Uterus (tissue), 4 donors: Measurements from ENCODE around the gene SDSL. TPM values are rescaled to one million over a fixed set of nuclear protein-coding genes. Genes with fewer than 3 reads are reported as not detected.

ENCODE experiments used
- DNase-seq, 2 donors: peaks; one replicate each; pipeline ENCODE4 v3.0.0-alpha.2; 2019 to 2020
- H3K27ac ChIP-seq, 2 donors: fragments of 200-600 bp; sonication (generic); 1 replicate in 1 of 2; 2 replicates in 1 of 2; pipeline ENCODE4 v1.5.1; 2016 to 2018
- H3K27me3 ChIP-seq, 2 donors: fragments of 200-600 bp; sonication (generic); one replicate each; pipeline ENCODE4 v1.5.1; 2018 to 2019; ENCODE audit warnings: control low read depth in 1 of 2
- H3K36me3 ChIP-seq, 2 donors: fragments of 200-600 bp; sonication (generic); one replicate each; pipeline ENCODE4 v1.5.1; 2019; ENCODE audit warnings: control low read depth in 1 of 2
- H3K4me1 ChIP-seq, 2 donors: fragments of 200-600 bp; sonication (generic); one replicate each; pipeline ENCODE4 v1.5.1; 2018 to 2019; ENCODE audit warnings: control low read depth in 1 of 2
- H3K4me3 ChIP-seq, 2 donors: fragments of 200-600 bp; sonication (generic); 1 replicate in 1 of 2; 2 replicates in 1 of 2; pipeline ENCODE4 v1.5.1; 2018 to 2019; ENCODE audit warnings: mild to moderate bottlenecking in 1 of 2
- H3K9me3 ChIP-seq, 2 donors: fragments of 200-600 bp; sonication (generic); one replicate each; pipeline ENCODE4 v1.5.1; 2019; ENCODE audit warnings: control low read depth in 1 of 2
- POLR2A ChIP-seq, 2 donors: fragments of 450-650 bp; IDR thresholded peaks; one replicate each; pipeline ENCODE4 v1.6.1; 2016; ENCODE audit warnings: antibody characterized with exemption in 2 of 2, mild to moderate bottlenecking in 1 of 2, moderate library complexity in 1 of 2
- intact Hi-C: fragments of 100-400 bp; cut with DNase I; formaldehyde crosslinking; loops from one replicate; pipeline ENCODE4 v1.15.1; 2023; ENCODE audit warnings: low total_unique reads
- total RNA-seq, 4 donors: library from RNA; depleted of rRNA in 3 of 4; stranded (reverse); fragments of >200 nt in 3 of 4; gene quantifications; one replicate each; pipeline versions ENCODE4 v1.1.0 to v1.2.4, GENCODE V29; 2014 to 2023
- TF ChIP-seq, protein P1 (sequence below), 4 experiments: fragments of 200-600 bp in 2 of 4; fragments of 450-650 bp in 2 of 4; sonication (generic) in 2 of 4; IDR thresholded peaks; one replicate each; pipeline ENCODE4 v1.5.1; 2016 to 2019; ENCODE audit warnings: antibody characterized with exemption in 4 of 4, mild to moderate bottlenecking in 2 of 4, moderate library complexity in 1 of 4
- donor health status: DM: yes; HTN: yes; CAD: no.

Gene SDSL, protein sequence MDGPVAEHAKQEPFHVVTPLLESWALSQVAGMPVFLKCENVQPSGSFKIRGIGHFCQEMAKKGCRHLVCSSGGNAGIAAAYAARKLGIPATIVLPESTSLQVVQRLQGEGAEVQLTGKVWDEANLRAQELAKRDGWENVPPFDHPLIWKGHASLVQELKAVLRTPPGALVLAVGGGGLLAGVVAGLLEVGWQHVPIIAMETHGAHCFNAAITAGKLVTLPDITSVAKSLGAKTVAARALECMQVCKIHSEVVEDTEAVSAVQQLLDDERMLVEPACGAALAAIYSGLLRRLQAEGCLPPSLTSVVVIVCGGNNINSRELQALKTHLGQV
- total RNA-seq, result 1 to 10 TPM in 1 of 4 donors, under 1 TPM in 2, not detected in 1; 0.26 to 3.0 (median 0.61) TPM

- Histone ChIP-seq H3K4me3 (peak within 1 kb of the TSS; percentile 32 to 33), H3K27me3 (no peaks in the 10 kb centered on the region), H3K27ac (peak within 1 kb of the TSS in 1 of 2 donors; percentile 66), H3K36me3 (no peaks in the 10 kb centered on the region), H3K4me1 (peaks cover 0 to 4% of the 10 kb centered on the region in 2 donors), H3K9me3 (no peaks in the 10 kb centered on the region)
- TF ChIP-seq, protein P1, sequence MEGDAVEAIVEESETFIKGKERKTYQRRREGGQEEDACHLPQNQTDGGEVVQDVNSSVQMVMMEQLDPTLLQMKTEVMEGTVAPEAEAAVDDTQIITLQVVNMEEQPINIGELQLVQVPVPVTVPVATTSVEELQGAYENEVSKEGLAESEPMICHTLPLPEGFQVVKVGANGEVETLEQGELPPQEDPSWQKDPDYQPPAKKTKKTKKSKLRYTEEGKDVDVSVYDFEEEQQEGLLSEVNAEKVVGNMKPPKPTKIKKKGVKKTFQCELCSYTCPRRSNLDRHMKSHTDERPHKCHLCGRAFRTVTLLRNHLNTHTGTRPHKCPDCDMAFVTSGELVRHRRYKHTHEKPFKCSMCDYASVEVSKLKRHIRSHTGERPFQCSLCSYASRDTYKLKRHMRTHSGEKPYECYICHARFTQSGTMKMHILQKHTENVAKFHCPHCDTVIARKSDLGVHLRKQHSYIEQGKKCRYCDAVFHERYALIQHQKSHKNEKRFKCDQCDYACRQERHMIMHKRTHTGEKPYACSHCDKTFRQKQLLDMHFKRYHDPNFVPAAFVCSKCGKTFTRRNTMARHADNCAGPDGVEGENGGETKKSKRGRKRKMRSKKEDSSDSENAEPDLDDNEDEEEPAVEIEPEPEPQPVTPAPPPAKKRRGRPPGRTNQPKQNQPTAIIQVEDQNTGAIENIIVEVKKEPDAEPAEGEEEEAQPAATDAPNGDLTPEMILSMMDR (IDR thresholded peaks at IDR 0.05), result no peak
- no peak for TF ChIP-seq POLR2A (IDR thresholded peaks at IDR 0.05)
- peak; percentile 27 to 31 for DNase-seq
- intact Hi-C loops, result no loop called here
These were observed at the start of gene SDSL for GRCh38 chr12:113422030-113422885. Gene SDSL, plus strand, starts transcription at chr12:113422380. Its CDS starts 5,603 bp downstream, at chr12:113427983.

GRCh38 chr12:113373440-113373839, 48.7 kb upstream of the SDSL start:
- Histone ChIP-seq H3K4me3 (no peak overlapping the region), H3K27me3 (no peaks in the 10 kb centered on the region), H3K4me1 (no peaks in the 10 kb centered on the region), H3K27ac (no peak overlapping the region), H3K9me3 (no peaks in the 10 kb centered on the region), H3K36me3 (no peaks in the 10 kb centered on the region)
- TF ChIP-seq POLR2A (IDR thresholded peaks at IDR 0.05), result no peak
- TF ChIP-seq, protein P1 (IDR thresholded peaks at IDR 0.05), result no peak
- DNase-seq, result no peak
- intact Hi-C loops, result no loop called here

DNA sequence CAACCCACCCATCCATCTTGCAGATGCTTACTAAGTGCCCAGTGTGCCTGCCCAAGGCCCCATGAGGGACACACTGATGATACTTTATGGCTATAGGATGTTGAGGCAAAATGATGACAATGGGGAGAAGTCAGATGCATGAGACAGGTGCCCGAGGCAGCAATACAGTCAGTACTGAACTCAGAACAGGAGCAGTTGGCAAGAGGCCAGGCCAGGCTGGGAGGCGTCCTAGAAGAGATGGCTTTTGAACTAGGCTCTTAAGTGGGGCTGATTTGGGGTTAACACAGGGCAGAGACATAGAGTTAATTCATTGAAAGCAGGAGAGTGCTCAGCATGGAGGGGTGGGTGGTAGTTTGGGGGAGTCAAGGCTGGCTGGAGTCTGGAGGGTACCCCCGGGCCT, 48.2 kb upstream of the SDSL start:
- H3K4me1 ChIP-seq, result no peaks in the 10 kb centered on the region
- no peaks in the 10 kb centered on the region for H3K36me3 ChIP-seq
- TF ChIP-seq, protein P1 (IDR thresholded peaks at IDR 0.05), result no peak
- TF ChIP-seq POLR2A (IDR thresholded peaks at IDR 0.05), result no peak
- H3K9me3 ChIP-seq, result no peaks in the 10 kb centered on the region
- DNase-seq, result no peak
- no peaks in the 10 kb centered on the region for H3K27me3 ChIP-seq
- H3K27ac ChIP-seq, result no peak overlapping the region
- intact Hi-C loops, result no loop called here
- H3K4me3 ChIP-seq, result no peak overlapping the region

DNA sequence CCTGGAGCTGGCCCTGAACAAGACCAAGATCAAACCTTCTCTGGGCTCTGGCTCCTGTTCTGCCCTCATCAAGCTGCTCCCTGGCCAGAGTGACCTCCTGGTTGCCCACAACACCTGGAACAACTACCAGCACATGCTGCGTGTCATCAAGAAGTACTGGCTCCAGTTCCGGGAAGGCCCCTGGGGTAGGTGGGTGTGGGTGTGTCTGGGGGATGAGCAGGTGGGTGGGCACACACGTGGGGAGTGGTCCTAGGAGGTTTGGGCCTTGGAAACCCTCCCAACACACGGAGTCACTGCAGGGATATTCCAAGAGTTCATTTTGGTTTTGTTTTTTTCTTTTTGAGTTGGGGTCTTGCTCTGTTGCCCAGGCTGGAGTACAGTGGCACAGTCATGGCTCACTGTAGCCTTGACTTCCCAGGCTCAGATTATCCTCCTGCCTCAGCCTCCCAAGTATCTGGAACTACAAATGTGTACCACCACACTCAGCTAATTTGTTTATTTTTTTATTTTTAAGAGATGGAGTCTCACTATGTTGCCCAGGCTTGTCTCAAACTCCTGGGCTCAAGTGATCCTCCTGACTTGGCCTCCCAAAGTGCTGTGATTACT, 47.3 kb upstream of the SDSL start:
- Histone ChIP-seq H3K36me3 (no peaks in the 10 kb centered on the region), H3K27ac (no peak overlapping the region), H3K9me3 (no peaks in the 10 kb centered on the region), H3K27me3 (no peaks in the 10 kb centered on the region), H3K4me3 (no peak overlapping the region), H3K4me1 (no peaks in the 10 kb centered on the region)
- TF ChIP-seq, protein P1 (IDR thresholded peaks at IDR 0.05), result no peak
- no peak for TF ChIP-seq POLR2A (IDR thresholded peaks at IDR 0.05)
- intact Hi-C loops, result no loop called here
- DNase-seq, result no peak
